ENCODE results near the gene CALHM6.

DNA sequence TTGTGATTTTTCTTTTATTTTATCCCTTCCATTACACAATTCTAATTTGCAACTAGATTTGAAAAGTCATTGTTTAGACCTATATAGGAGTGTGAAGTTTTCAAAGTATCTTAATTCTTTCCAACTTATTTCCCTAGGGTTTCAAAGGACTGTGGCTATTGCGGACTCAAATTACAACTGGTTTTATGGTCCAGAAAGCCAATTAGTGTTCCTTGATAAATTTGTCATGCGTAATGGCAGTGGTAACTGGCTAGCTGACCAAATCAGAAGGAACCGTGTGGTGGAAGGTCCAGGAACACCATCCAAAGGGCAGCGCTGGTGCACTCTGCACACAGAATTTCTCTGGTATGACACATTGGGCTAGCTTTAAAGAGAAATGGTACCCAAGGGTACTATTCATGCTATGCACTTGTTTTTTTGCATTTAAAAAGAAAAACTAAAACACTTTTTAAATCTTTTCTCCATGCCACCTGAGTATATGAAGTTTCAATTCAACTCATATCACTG is 27.9 kb upstream of the CALHM6 start:
- TF ChIP-seq POLR2A (IDR thresholded peaks at IDR 0.05; ENCODE audit: low read depth, low read length) (no peak), POLR2AphosphoS5 (IDR thresholded peaks at IDR 0.05; ENCODE audit: low read depth, low read length) (no peak), TAF1 (IDR thresholded peaks at IDR 0.05; ENCODE audit: low read depth, low read length) (no peak), PAX5 (IDR thresholded peaks at IDR 0.05; ENCODE audit: insufficient read depth, low read length, severe bottlenecking) (no peak)

All from GM12891 (cell line).